ENCODE data around the gene VEPH1.

DNA sequence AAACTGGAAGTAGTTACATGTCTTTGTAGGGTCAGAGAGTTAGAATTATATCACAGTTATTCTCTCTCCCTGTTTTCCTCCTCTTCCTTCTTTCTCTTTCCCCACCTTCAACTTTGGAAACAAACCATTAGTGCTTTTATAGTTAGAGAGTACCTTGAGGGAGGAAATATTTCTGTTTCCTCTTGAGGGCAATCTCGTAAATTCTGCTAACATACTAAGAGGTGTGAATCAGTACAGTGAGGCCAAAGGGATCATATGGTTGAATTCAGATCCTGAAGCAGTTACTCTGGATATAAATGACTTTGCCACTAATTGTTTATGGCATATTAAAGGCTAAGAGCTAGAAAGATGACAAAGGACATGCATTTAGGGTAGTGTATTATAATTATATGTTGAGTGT, 283.0 kb downstream of the VEPH1 start:
- no peak for TF ChIP-seq EZH2phosphoT487 (IDR thresholded peaks at IDR 0.05; ENCODE audit: insufficient read depth, low read depth)
- TF ChIP-seq EZH2 (IDR thresholded peaks at IDR 0.05; ENCODE audit: insufficient read depth, poor library complexity, severe bottlenecking): no peak

All from GM23248 (cell line).